Mammary epithelial cell (primary cell): Measurements from ENCODE around the gene PRKX.

Experiments
- CTCF ChIP-seq, 2 donors: IDR thresholded peaks in 1 of 2; conservative IDR thresholded peaks in 1 of 2; 2 replicates each; pipeline ENCODE4 v1.5.1; 2011 to 2012; ENCODE audit warnings: inconsistent platforms in 2 of 2, low read length in 2 of 2, mild to moderate bottlenecking in 2 of 2, control low read depth in 1 of 2, low read depth in 1 of 2; ENCODE audit not compliant: insufficient read depth in 1 of 2; ENCODE audit errors: extremely low read depth in 1 of 2
- EZH2 ChIP-seq: IDR thresholded peaks from 2 replicates; pipeline ENCODE4 v1.6.1; 2012; ENCODE audit warnings: low read length, inconsistent platforms, borderline replicate concordance

GRCh38 chrX:3711331-3711917 lies 2.0 kb downstream of the PRKX start:
- TF ChIP-seq CTCF (conservative IDR thresholded peaks at IDR 0.05 in 1 of 2, IDR thresholded peaks at IDR 0.05 in 1 of 2; ENCODE audit: extremely low read depth in 1 of 2, insufficient read depth in 1 of 2, low read depth in 1 of 2, low read length in 2 of 2), result no peak
- TF ChIP-seq EZH2, result no peak
